Hepatocyte (in vitro differentiated cells): ENCODE results near the gene SUPT4H1. TPM values are rescaled to one million over a fixed set of nuclear protein-coding genes. Genes with fewer than 3 reads are reported as not detected.

Source experiments
- DNase-seq: peaks from one replicate; pipeline ENCODE4 v3.0.0-alpha.2; 2016; ENCODE audit warnings: low spot score
- H2AFZ ChIP-seq: fragments of 200-600 bp; sonication (generic); 2 replicates; pipeline ENCODE4 v1.6.0; 2016; ENCODE audit warnings: antibody characterized with exemption, mild to moderate bottlenecking
- H3K27ac ChIP-seq: fragments of 200-600 bp; sonication (generic); 2 replicates; pipeline ENCODE4 v1.5.1; 2016; ENCODE audit warnings: mild to moderate bottlenecking
- H3K27me3 ChIP-seq: fragments of 200-600 bp; sonication (generic); 2 replicates; pipeline ENCODE4 v1.6.1; 2016
- H3K36me3 ChIP-seq: fragments of 200-600 bp; sonication (generic); replicated peaks from 2 replicates; pipeline ENCODE4 v1.5.1; 2016; ENCODE audit warnings: low read depth; ENCODE audit not compliant: insufficient read depth
- H3K4me1 ChIP-seq: fragments of 200-600 bp; sonication (generic); 2 replicates; pipeline ENCODE4 v1.5.1; 2016; ENCODE audit warnings: mild to moderate bottlenecking, moderate library complexity; ENCODE audit not compliant: insufficient read depth
- H3K4me2 ChIP-seq: fragments of 200-600 bp; sonication (generic); 2 replicates; pipeline ENCODE4 v1.6.0; 2016
- H3K4me3 ChIP-seq: fragments of 200-600 bp; sonication (generic); 2 replicates; pipeline ENCODE4 v1.5.1; 2016; ENCODE audit warnings: mild to moderate bottlenecking
- H3K79me2 ChIP-seq: fragments of 200-600 bp; sonication (generic); 2 replicates; pipeline ENCODE4 v1.6.0; 2017; ENCODE audit warnings: mild to moderate bottlenecking
- H3K9me2 ChIP-seq: fragments of 200-600 bp; sonication (generic); replicated peaks from 2 replicates; pipeline ENCODE4 v1.6.0; 2017; ENCODE audit warnings: mild to moderate bottlenecking; ENCODE audit not compliant: insufficient read depth
- H3K9me3 ChIP-seq: fragments of 200-600 bp; sonication (generic); 2 replicates; pipeline ENCODE4 v1.5.1; 2016; ENCODE audit warnings: low read depth, mild to moderate bottlenecking
- H4K20me1 ChIP-seq: fragments of 200-600 bp; sonication (generic); 2 replicates; pipeline ENCODE4 v1.6.0; 2016; ENCODE audit warnings: mild to moderate bottlenecking; ENCODE audit not compliant: insufficient read depth, poor library complexity, severe bottlenecking
- CTCF ChIP-seq: fragments of 200-600 bp; sonication (generic); IDR thresholded peaks from 2 replicates; pipeline ENCODE4 v1.5.1; 2016; ENCODE audit warnings: antibody characterized with exemption, mild to moderate bottlenecking; ENCODE audit not compliant: poor library complexity
- EZH2 ChIP-seq: fragments of 200-600 bp; sonication (generic); IDR thresholded peaks from 2 replicates; pipeline ENCODE4 v1.6.1; 2016; ENCODE audit warnings: antibody characterized with exemption, mild to moderate bottlenecking, borderline replicate concordance
- EZH2phosphoT487 ChIP-seq: fragments of 200-600 bp; sonication (generic); IDR thresholded peaks from one replicate; pipeline ENCODE4 v1.6.1; 2018; ENCODE audit warnings: antibody characterized with exemption, mild to moderate bottlenecking, low read depth, moderate library complexity; ENCODE audit not compliant: unreplicated experiment, severe bottlenecking
- WGBS: methylation state at CpG from one replicate; pipeline ENCODE4 v1.1.6; 2016; ENCODE audit warnings: low lambda C conversion rate; ENCODE audit errors: missing lambda C conversion rate; 5-methylcytosine and 5-hydroxymethylcytosine counted together
- polyA plus RNA-seq: library from polyadenylated mRNA; unstranded; fragments of >200 nt; fragmentation: Nextera tagmentation; extraction: Ambion mirVana; gene quantifications from 2 replicates; pipeline ENCODE4 v1.2.1, GENCODE V29; 2016
- total RNA-seq: library from RNA; depleted of rRNA; stranded (reverse); fragments of >200 nt; gene quantifications from 2 replicates; pipeline ENCODE4 v1.2.3, GENCODE V29; 2014

SUPT4H1 gene
- total and polyA plus RNA-seq, 2 experiments from 2014 or later, result 54.5 to 108 TPM

GRCh38 chr17:58354541-58355216 lies 2.7 kb upstream of the SUPT4H1 start:
- Histone ChIP-seq H4K20me1 (no peaks in the 10 kb centered on the region), H3K4me1 (peaks cover 11% of the 10 kb centered on the region), H3K27ac (no peak overlapping the region), H2AFZ (no peak overlapping the region), H3K36me3 (no peaks in the 10 kb centered on the region), H3K9me3 (no peaks in the 10 kb centered on the region), H3K4me2 (no peak overlapping the region), H3K27me3 (no peaks in the 10 kb centered on the region), H3K4me3 (no peak overlapping the region), H3K9me2 (no peaks in the 10 kb centered on the region), H3K79me2 (peaks cover 20% of the 10 kb centered on the region)
- 77% methylated on average over 6 of the region's 6 CpGs for WGBS
- no peak for DNase-seq
- TF ChIP-seq CTCF (no peak), EZH2 (no peak), EZH2phosphoT487 (no peak)

GRCh38 chr17:58353389-58353825 lies 1.4 kb upstream of the SUPT4H1 start:
- TF ChIP-seq EZH2phosphoT487 (no peak), CTCF (no peak), EZH2 (no peak)
- no peak for DNase-seq
- Histone ChIP-seq H3K79me2 (peaks cover 26% of the 10 kb centered on the region), H3K27me3 (no peaks in the 10 kb centered on the region), H3K4me3 (peak overlapping the region; percentile 59), H4K20me1 (no peaks in the 10 kb centered on the region), H2AFZ (no peak overlapping the region), H3K4me1 (peaks cover 11% of the 10 kb centered on the region), H3K27ac (peak overlapping the region; percentile 93), H3K9me3 (no peaks in the 10 kb centered on the region), H3K4me2 (peak overlapping the region; percentile 90), H3K36me3 (no peaks in the 10 kb centered on the region), H3K9me2 (no peaks in the 10 kb centered on the region)
- WGBS, result 87% methylated on average over 4 of the region's 4 CpGs

- peaks cover 26% of the 10 kb centered on the region for H3K79me2 ChIP-seq
- peak overlapping the region; percentile 90 for H3K4me2 ChIP-seq
- H3K27ac ChIP-seq, result peak overlapping the region; percentile 93
- TF ChIP-seq CTCF, result no peak
- no peak for TF ChIP-seq EZH2phosphoT487
- no peak for TF ChIP-seq EZH2
- H4K20me1 ChIP-seq, result no peaks in the 10 kb centered on the region
- peak overlapping the region; percentile 59 for H3K4me3 ChIP-seq
- no peaks in the 10 kb centered on the region for H3K9me3 ChIP-seq
- no peaks in the 10 kb centered on the region for H3K9me2 ChIP-seq
- WGBS, result 3% methylated on average over 26 of the region's 26 CpGs
- peaks cover 11% of the 10 kb centered on the region for H3K4me1 ChIP-seq
- no peaks in the 10 kb centered on the region for H3K36me3 ChIP-seq
- DNase-seq, result peak; percentile 57
- peak overlapping the region; percentile 58 for H2AFZ ChIP-seq
- no peaks in the 10 kb centered on the region for H3K27me3 ChIP-seq
Measured at GRCh38 chr17:58352596-58353388, 791 bp upstream of the SUPT4H1 start.
